HG03135 (cell line): Measurements from ENCODE around the gene CEMP1.
"Not testable (repeated sequence)": the region's sequence is repeated elsewhere in the genome, so short reads cannot be mapped to it uniquely, and the experiment has no call there.

Experiments
- ATAC-seq: cut with Tn5 transposase; IDR thresholded peaks from one replicate; pipeline ENCODE4 v1.9.1; 2021; ENCODE audit warnings: mild to moderate bottlenecking, moderate library complexity; ENCODE audit not compliant: unreplicated experiment

CEMP1 gene

DNA sequence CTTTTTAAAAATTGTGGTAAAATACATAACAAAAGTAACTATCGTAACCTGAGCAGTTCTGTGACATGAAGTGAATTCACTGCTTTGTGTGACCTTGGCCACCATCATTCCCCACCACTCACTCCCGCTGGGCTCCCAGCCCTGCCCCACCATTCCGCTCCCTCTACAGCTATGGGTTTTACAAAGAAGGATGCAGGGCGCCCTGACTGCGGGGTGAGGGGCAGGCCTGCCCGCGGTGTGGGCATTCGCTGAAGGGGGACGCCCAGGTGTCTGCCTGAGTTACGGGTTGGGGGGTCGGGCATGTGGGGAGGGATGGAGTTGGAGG lies at the start of gene CEMP1:
Gene CEMP1, minus strand, starts transcription at position 38 of the 325 bp plus-strand sequence. CDS start 335 bp downstream, outside the sequence.
- peak; percentile 8 for ATAC-seq

- not testable (repeated sequence) for ATAC-seq
Measured at GRCh38 chr16:2580818-2581217, 49.6 kb upstream of the CEMP1 start.

DNA sequence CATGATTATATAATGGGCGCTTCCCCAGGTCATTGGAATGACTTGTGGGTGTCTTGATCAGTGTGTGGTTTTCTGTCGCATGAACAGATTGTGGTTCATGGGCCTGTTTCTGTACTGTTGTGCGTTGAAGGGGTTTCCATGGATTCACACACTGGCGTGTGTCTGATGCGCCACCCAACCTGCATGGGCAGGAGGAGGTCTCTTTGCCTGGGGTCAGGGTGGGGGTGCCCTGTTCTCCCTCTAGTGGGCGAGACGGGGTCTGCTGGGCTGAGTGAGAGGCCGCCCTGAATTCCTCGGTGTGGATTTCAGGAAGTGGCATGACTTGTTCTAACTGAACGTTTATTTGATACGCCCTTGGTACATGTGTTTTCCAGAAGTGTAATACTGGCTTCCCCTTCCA lies 48.9 kb upstream of the CEMP1 start:
- not testable (repeated sequence) for ATAC-seq

- ATAC-seq, result not testable (repeated sequence)
Measured at GRCh38 chr16:2578905-2579304, 47.7 kb upstream of the CEMP1 start.

DNA sequence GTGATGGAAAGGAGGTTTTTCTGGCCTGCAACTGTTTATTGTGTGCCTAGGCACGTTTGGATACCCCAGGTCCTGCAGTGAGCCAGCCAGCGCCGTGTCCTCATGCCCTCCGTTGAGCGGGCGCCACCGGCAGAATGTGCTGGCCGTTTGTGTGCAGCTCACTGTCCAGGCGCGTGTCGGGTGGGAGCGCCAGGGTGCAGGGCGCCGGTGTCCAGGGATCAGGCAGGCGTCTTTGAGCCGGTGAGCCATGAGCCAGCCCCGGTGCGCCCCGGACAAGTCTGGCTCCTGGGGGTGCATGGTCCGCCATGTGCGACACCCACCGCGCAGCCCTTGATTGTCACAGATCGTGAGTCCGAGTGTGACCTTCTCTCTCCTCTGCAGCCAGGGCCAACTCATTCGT lies 45.8 kb upstream of the CEMP1 start:
- ATAC-seq, result not testable (repeated sequence)

DNA sequence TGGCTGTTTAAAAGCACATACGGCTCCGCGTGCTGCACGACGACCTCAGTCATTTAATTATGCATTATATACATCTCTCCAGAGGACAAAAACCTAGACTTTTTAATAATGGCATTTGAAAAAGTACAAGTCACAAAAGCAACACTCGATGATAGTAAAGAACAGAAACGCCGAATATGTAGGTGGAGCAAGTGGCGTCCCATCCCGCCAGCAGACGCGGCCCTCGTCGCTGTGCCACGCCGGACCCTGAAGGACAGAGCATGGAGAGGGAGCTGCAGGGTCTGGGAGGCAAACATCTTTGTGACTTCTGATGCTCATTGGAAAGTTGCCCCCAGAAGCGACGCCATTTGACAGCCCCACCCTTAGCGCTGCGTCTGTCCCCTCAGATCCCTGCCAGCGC lies 44.6 kb upstream of the CEMP1 start:
- ATAC-seq, result not testable (repeated sequence)

DNA sequence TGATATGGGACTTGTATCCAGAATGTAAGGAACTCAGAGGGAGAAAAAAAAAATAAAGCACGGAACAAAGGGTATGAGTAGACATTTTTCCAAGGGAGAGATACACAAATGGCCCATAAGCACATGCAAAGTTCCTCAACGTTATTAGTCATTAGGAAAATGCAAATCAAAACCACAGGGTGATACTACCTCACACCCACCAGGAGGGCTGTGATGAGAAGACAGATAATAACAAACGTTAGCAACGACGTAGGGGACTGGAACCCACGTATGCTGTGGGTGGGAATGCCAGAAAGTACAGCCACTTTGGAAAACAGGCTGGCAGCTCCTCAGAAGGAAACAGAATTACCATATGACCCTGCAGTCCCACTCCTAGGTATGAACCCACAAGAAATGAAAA lies 41.5 kb upstream of the CEMP1 start:
- ATAC-seq, result not testable (repeated sequence)

- not testable (repeated sequence) for ATAC-seq
Measured at GRCh38 chr16:2568573-2568972, 37.4 kb upstream of the CEMP1 start.

- not testable (repeated sequence) for ATAC-seq
Measured at GRCh38 chr16:2567506-2567905, 36.3 kb upstream of the CEMP1 start.

GRCh38 chr16:2560798-2561133 lies 29.6 kb upstream of the CEMP1 start:
- peak; percentile 53 for ATAC-seq

- peak; percentile 61 for ATAC-seq
Measured at GRCh38 chr16:2560131-2560797, 29.1 kb upstream of the CEMP1 start.

DNA sequence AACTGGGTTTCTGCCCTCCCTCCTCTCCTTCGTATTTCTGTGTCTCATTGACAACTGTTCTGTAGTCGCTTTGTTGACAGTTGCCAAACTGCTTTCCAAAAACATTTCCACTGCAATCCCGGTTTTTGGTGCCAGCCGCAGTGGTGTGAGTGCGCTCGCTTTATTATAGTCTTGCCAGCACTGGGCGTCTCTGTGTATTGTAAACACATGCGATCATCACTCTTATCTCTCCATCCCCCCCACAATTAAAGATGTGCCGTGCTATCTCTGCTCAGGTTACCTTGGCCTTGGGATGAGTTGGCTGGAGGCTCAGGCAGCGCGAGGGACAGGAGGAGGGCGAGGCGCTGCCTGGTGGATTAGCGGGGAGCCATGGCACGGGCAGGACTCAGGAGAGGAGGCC lies 25.9 kb upstream of the CEMP1 start:
- not testable (repeated sequence) for ATAC-seq

GRCh38 chr16:2554709-2555425 lies 23.7 kb upstream of the CEMP1 start:
- not testable (repeated sequence) for ATAC-seq

- ATAC-seq, result not testable (repeated sequence)
Measured at GRCh38 chr16:2551420-2551889, 20.2 kb upstream of the CEMP1 start.

DNA sequence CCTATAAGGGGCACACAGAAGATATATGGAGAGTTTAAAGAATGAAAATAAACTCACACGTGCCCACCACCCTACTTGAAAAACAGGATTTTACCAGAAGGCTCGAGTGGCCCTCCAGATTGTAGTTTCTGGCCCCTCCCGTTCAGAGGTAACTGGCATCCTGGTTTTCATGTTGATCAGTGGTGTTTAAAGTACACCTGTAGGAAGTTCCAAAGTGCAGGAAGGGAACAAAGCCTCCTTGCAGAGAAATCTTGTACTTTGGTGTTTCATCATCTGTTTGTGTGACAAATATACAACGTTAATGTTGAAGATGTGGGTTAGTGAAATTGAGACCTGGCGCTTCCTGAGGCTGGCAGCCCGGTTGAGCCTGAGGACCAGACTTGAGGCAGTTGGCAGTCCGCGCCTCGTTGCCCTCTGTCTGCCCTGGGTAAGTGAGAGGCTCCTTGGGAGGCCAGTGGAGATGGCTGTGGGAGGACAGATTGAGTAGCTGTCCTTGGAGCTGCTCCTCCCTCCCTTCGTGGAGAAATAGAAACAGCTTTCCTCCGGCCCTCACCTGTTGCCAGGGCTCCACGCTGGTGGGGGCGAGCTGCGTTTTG lies 19.2 kb upstream of the CEMP1 start:
- not testable (repeated sequence) for ATAC-seq

DNA sequence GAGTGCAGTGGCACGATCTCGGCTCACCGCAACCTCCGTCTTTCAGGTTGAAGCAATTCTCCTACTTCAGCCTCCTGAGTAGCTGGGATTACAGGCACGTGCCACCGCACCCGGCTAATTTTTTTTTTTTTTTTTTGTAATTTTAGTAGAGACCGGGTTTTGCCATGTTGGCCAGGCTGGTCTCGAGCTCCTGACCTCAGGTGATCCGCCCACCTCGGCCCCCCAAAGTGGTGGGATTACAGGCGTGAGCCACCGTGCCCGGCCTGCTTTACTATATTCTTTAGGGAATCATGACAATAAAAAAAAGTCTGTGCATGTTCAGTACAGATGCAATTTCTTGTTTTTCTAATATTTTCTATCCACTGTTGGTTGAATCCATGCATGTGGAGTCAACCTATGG lies 12.6 kb upstream of the CEMP1 start:
- ATAC-seq, result not testable (repeated sequence)

DNA sequence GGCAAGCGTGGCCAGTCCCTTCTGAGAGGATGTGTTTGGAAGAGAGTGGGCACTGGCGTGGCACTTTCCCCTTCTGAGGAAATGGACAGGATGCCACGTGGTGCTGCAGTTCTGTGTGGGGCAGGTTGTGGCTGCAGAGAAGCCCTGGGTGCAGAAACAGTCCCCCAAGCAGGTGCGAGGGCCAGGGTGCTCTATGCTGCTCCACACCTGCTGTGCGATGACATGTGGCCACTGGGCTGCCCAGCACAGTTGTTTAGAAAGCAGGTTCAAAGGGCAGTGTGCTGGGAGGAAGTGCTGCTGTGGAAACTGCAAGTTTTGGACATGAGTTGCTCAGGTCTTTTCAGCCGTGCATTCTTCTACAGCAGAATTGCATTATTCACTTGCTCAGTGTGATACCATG lies 10.2 kb upstream of the CEMP1 start:
- ATAC-seq, result not testable (repeated sequence)

DNA sequence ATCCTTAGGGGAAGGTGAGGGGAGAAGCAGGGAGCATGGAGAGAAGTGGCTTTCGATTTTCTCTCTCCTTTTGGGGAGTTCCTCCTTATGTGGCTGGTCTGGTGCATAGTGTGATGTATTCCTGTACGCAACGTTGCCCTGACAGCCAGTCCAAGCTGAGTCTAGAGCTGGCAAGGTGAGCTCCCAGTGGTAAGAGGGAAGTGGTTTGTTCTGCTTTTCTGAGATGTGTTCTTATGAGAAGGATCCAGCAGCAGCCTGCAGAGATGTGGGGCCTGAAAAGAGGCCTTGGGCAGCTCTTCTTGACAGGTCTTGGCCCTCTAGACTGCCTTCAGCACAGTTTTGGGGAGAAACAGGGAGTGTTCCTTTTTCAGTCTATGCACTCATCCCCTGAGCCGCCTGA lies 9.7 kb upstream of the CEMP1 start:
- not testable (repeated sequence) for ATAC-seq

DNA sequence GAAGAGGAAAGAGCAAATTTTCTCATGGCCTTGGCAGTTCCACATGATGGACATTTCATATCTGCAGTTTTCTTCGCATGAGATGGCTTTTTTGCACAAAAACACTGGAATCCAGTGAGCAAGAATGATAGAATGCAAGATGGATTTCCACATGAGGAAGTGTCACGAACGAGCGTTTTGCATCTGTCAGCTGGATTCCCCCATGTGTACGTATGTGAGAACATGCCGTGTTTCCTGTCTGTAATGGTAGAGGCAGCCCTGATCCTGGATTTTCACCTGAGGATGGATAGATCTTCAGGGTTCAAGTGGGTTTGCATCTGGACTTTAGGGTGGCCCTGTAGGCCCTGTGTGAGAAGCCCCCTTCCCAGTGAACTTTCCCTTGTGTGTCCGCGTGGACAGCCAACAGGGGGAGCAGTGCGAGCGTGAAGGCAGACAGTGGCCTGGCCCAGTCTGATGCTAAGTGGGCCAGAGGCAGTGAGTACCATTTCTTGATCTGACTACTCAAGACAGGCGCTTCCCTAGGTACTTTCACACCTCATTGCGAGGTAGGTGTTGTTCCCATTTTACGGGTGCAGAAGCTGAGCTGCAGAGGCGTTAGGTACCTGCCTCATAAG lies 8.7 kb upstream of the CEMP1 start:
- not testable (repeated sequence) for ATAC-seq

- not testable (repeated sequence) for ATAC-seq
Measured at GRCh38 chr16:2539192-2539844, 8.1 kb upstream of the CEMP1 start.
